Measurements from ENCODE around the gene PET117. TPM values are rescaled to one million over a fixed set of nuclear protein-coding genes. Genes with fewer than 3 reads are reported as not detected.

The PET117 gene
- total and polyA plus RNA-seq, 4 donors: 3.5 to 10.2 (median 8.7) TPM

- Histone ChIP-seq H3K4me3 (ENCODE audit: low read depth in 1 of 3, low read length in 3 of 3) (no peak overlapping the region), H3K27ac (ENCODE audit: low read depth in 1 of 2, low read length in 2 of 2) (no peak overlapping the region), H3K27me3 (ENCODE audit: control insufficient read depth in 4 of 4, insufficient read depth in 4 of 4, low read length in 3 of 4) (no peaks in the 10 kb centered on the region), H3K9me3 (ENCODE audit: control insufficient read depth in 4 of 4, low read length in 3 of 4) (no peaks in the 10 kb centered on the region), H3K4me1 (ENCODE audit: control insufficient read depth in 4 of 4, insufficient read depth in 4 of 4, low read length in 3 of 4) (no peaks in the 10 kb centered on the region), H3K9ac (ENCODE audit: low read depth in 1 of 2, low read length in 2 of 2) (no peak overlapping the region), H3K36me3 (ENCODE audit: control insufficient read depth in 4 of 4, insufficient read depth in 3 of 4, low read depth in 1 of 4, low read length in 3 of 4) (peaks cover 4 to 41% (median 33%) of the 10 kb centered on the region in 4 donors)
- TF ChIP-seq YY1 (IDR thresholded peaks at IDR 0.05) (no peak), SP1 (IDR thresholded peaks at IDR 0.05) (no peak), HNF4A (conservative IDR thresholded peaks at IDR 0.05) (no peak)
- WGBS: 71% methylated on average over 3 of the region's 3 CpGs
- DNase-seq (ENCODE audit: low spot score): no peak
Observed at GRCh38 chr20:18188434-18188833, 50.8 kb downstream of the PET117 start.

GRCh38 chr20:18190338-18191233 is 52.9 kb downstream of the PET117 start:
- TF ChIP-seq GABPA (IDR thresholded peaks at IDR 0.05 in 1 of 2, conservative IDR thresholded peaks at IDR 0.05 in 1 of 2) (no peak), YY1 (IDR thresholded peaks at IDR 0.05) (no peak), RXRA (IDR thresholded peaks at IDR 0.05) (no peak), EGR1 (IDR thresholded peaks at IDR 0.05; ENCODE audit: low read depth in 2 of 2) (no peak), FOXA1 (IDR thresholded peaks at IDR 0.05) (no peak), SP1 (IDR thresholded peaks at IDR 0.05) (no peak), TAF1 (conservative IDR thresholded peaks at IDR 0.05) (no peak), FOXA2 (IDR thresholded peaks at IDR 0.05) (no peak), NR2F2 (IDR thresholded peaks at IDR 0.05) (no peak), HNF4G (IDR thresholded peaks at IDR 0.05) (no peak), RAD21 (IDR thresholded peaks at IDR 0.05) (no peak)
- TF ChIP-seq, protein P1, sequence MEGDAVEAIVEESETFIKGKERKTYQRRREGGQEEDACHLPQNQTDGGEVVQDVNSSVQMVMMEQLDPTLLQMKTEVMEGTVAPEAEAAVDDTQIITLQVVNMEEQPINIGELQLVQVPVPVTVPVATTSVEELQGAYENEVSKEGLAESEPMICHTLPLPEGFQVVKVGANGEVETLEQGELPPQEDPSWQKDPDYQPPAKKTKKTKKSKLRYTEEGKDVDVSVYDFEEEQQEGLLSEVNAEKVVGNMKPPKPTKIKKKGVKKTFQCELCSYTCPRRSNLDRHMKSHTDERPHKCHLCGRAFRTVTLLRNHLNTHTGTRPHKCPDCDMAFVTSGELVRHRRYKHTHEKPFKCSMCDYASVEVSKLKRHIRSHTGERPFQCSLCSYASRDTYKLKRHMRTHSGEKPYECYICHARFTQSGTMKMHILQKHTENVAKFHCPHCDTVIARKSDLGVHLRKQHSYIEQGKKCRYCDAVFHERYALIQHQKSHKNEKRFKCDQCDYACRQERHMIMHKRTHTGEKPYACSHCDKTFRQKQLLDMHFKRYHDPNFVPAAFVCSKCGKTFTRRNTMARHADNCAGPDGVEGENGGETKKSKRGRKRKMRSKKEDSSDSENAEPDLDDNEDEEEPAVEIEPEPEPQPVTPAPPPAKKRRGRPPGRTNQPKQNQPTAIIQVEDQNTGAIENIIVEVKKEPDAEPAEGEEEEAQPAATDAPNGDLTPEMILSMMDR (IDR thresholded peaks at IDR 0.05; ENCODE audit: low read depth, low read length, missing input control): no peak
- TF ChIP-seq, protein P2, sequence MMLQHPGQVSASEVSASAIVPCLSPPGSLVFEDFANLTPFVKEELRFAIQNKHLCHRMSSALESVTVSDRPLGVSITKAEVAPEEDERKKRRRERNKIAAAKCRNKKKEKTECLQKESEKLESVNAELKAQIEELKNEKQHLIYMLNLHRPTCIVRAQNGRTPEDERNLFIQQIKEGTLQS (IDR thresholded peaks at IDR 0.05): no peak
- TF ChIP-seq, protein P3, sequence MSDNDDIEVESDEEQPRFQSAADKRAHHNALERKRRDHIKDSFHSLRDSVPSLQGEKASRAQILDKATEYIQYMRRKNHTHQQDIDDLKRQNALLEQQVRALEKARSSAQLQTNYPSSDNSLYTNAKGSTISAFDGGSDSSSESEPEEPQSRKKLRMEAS (IDR thresholded peaks at IDR 0.05): no peak
- TF ChIP-seq, protein P4, sequence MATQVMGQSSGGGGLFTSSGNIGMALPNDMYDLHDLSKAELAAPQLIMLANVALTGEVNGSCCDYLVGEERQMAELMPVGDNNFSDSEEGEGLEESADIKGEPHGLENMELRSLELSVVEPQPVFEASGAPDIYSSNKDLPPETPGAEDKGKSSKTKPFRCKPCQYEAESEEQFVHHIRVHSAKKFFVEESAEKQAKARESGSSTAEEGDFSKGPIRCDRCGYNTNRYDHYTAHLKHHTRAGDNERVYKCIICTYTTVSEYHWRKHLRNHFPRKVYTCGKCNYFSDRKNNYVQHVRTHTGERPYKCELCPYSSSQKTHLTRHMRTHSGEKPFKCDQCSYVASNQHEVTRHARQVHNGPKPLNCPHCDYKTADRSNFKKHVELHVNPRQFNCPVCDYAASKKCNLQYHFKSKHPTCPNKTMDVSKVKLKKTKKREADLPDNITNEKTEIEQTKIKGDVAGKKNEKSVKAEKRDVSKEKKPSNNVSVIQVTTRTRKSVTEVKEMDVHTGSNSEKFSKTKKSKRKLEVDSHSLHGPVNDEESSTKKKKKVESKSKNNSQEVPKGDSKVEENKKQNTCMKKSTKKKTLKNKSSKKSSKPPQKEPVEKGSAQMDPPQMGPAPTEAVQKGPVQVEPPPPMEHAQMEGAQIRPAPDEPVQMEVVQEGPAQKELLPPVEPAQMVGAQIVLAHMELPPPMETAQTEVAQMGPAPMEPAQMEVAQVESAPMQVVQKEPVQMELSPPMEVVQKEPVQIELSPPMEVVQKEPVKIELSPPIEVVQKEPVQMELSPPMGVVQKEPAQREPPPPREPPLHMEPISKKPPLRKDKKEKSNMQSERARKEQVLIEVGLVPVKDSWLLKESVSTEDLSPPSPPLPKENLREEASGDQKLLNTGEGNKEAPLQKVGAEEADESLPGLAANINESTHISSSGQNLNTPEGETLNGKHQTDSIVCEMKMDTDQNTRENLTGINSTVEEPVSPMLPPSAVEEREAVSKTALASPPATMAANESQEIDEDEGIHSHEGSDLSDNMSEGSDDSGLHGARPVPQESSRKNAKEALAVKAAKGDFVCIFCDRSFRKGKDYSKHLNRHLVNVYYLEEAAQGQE (IDR thresholded peaks at IDR 0.05): no peak
- no peaks in the 10 kb centered on the region for H3K9me3 ChIP-seq (ENCODE audit: control insufficient read depth in 4 of 4, low read length in 3 of 4)
- WGBS: 93% methylated on average over 3 of the region's 3 CpGs
- peaks cover 1 to 27% (median 20%) of the 10 kb centered on the region in 4 donors for H3K36me3 ChIP-seq (ENCODE audit: control insufficient read depth in 4 of 4, insufficient read depth in 3 of 4, low read depth in 1 of 4, low read length in 3 of 4)
- no peak for DNase-seq (ENCODE audit: low spot score)
- H3K27ac ChIP-seq (ENCODE audit: low read depth in 1 of 2, low read length in 2 of 2): no peak overlapping the region
- H3K9ac ChIP-seq (ENCODE audit: low read depth in 1 of 2, low read length in 2 of 2): no peak overlapping the region
- no peak overlapping the region for H3K4me3 ChIP-seq (ENCODE audit: low read depth in 1 of 3, low read length in 3 of 3)
- no peaks in the 10 kb centered on the region for H3K27me3 ChIP-seq (ENCODE audit: control insufficient read depth in 4 of 4, insufficient read depth in 4 of 4, low read length in 3 of 4)
- no peaks in the 10 kb centered on the region for H3K4me1 ChIP-seq (ENCODE audit: control insufficient read depth in 4 of 4, insufficient read depth in 4 of 4, low read length in 3 of 4)

All from liver (tissue), 9 donors.